Common myeloid progenitor, CD34-positive (primary cell): ENCODE measurements around the gene KIF4B.
"Not testable (repeated sequence)": the region's sequence is repeated elsewhere in the genome, so short reads cannot be mapped to it uniquely, and the experiment has no call there.

Experiments used
- CTCF ChIA-PET: fragments of 350-600 bp; sonication (Branson Sonifier 250); formaldehyde crosslinking; loops from one replicate; lab custom pipeline; 2021; ENCODE audit warnings: antibody characterized with exemption; lab: Charles Lee
- POLR2A ChIA-PET: fragments of 350-600 bp; sonication (Branson Sonifier 250); formaldehyde crosslinking; loops from one replicate; lab custom pipeline; 2021; ENCODE audit warnings: antibody characterized with exemption; lab: Charles Lee
- DNase-seq, 3 donors: peaks; one replicate each; pipeline versions ENCODE4 v3.0.0 to v3.0.0-alpha.2; 2013
- H3K27ac ChIP-seq, 2 experiments: 1 replicate in 1 of 2; 2 replicates in 1 of 2; pipeline ENCODE4 v1.7.0; 2013; ENCODE audit warnings: inconsistent platforms in 2 of 2, low read length in 2 of 2, mild to moderate bottlenecking in 2 of 2, low read depth in 1 of 2, moderate library complexity in 1 of 2; ENCODE audit not compliant: severe bottlenecking in 2 of 2, insufficient read depth in 1 of 2, poor library complexity in 1 of 2
- H3K27me3 ChIP-seq, 5 experiments: replicated peaks in 2 of 5; 1 replicate in 3 of 5; 2 replicates in 2 of 5; pipeline versions ENCODE4 v1.6.1 to v1.7.0; 2013; ENCODE audit warnings: low read length in 4 of 5, mild to moderate bottlenecking in 2 of 5, moderate library complexity in 2 of 5, inconsistent platforms in 1 of 5; ENCODE audit not compliant: insufficient read depth in 5 of 5, control insufficient read depth in 4 of 5
- H3K36me3 ChIP-seq, 4 experiments: 1 replicate in 2 of 4; 2 replicates in 2 of 4; pipeline versions ENCODE4 v1.6.1 to v1.7.0; 2013; ENCODE audit warnings: low read length in 3 of 4, control low read depth in 1 of 4, mild to moderate bottlenecking in 1 of 4; ENCODE audit not compliant: control insufficient read depth in 4 of 4, insufficient read depth in 4 of 4
- H3K4me1 ChIP-seq, 4 experiments: 1 replicate in 3 of 4; 2 replicates in 1 of 4; pipeline versions ENCODE4 v1.6.1 to v1.7.1; 2013; ENCODE audit warnings: low read length in 3 of 4, mild to moderate bottlenecking in 3 of 4, control low read depth in 1 of 4, inconsistent platforms in 1 of 4, moderate library complexity in 1 of 4; ENCODE audit not compliant: control insufficient read depth in 4 of 4, insufficient read depth in 4 of 4; ENCODE audit errors: control extremely low read depth in 1 of 4
- H3K4me3 ChIP-seq, 7 experiments: 1 replicate in 4 of 7; 2 replicates in 3 of 7; pipeline versions ENCODE4 v1.5.1 to v1.7.0; 2013; ENCODE audit warnings: mild to moderate bottlenecking in 7 of 7, low read length in 6 of 7, moderate library complexity in 6 of 7, inconsistent platforms in 2 of 7, low read depth in 2 of 7, control low read depth in 1 of 7; ENCODE audit not compliant: insufficient read depth in 4 of 7, control insufficient read depth in 1 of 7; ENCODE audit errors: extremely low read depth in 1 of 7
- H3K9me3 ChIP-seq, 5 experiments: 1 replicate in 4 of 5; 2 replicates in 1 of 5; pipeline versions ENCODE4 v1.6.1 to v1.7.1; 2013; ENCODE audit warnings: low read length in 4 of 5, mild to moderate bottlenecking in 2 of 5, inconsistent platforms in 1 of 5, low read depth in 1 of 5, moderate library complexity in 1 of 5; ENCODE audit not compliant: control insufficient read depth in 4 of 5, insufficient read depth in 2 of 5; ENCODE audit errors: control extremely low read depth in 1 of 5
- WGBS: methylation state at CpG from one replicate; pipeline ENCODE4 v1.1.5; 2013; ENCODE audit not compliant: insufficient coverage; 5-methylcytosine and 5-hydroxymethylcytosine counted together

The KIF4B gene

DNA sequence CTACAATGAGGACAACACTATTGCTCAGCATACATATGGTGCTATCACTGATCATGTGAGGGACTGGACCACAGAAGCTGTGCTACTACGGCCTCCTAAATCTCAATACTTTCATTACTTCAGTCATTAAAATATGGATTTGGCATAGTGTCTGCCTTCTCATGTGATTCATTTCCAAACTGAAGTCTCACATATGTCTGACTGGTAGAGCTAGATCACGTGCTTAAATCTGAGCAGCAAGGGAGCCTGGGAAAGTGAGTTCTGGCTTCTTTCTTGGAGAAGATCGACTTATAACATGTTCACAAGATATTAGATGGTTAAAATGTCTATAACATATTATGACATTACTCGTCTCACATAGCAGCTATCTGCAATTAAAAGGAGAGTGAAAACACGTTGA, 8.3 kb downstream of the KIF4B start:
- H3K27me3 ChIP-seq = peaks cover 0 to 3% (median 0%) of the 10 kb centered on the region in 5 experiments
- CTCF ChIA-PET = interaction anchor here (1.7 kb wide), 1 partner anchor 49 kb away, joined by 4 read pairs; no protein-coding TSS in a partner anchor

DNA sequence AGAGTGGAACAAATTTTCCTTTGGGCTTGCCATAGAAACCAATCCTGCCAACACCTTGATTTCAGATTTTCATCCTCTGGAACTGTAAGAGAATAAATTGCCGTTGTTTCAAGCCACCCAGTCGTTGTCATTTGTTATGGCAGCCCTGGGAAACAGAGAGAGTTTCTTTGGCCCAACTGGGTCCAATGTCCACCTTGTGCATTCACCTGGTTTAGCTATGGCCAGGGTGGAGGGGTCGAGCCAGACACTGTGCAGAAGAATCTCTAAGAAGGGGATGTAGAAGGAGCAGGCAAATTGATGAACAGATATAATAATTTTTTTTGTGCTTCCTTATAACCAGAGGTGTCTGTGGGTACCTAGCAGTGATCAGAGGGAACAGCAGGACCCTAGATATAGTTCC, 9.8 kb downstream of the KIF4B start:
- H3K9me3 ChIP-seq = peaks cover 0 to 8% (median 0%) of the 10 kb centered on the region in 5 experiments
- no peak overlapping the region for H3K27ac ChIP-seq
- no peaks in the 10 kb centered on the region for H3K4me1 ChIP-seq
- no peaks in the 10 kb centered on the region for H3K36me3 ChIP-seq
- H3K4me3 ChIP-seq = no peak overlapping the region
- no peak for DNase-seq
- peaks cover 0 to 3% (median 0%) of the 10 kb centered on the region in 5 experiments for H3K27me3 ChIP-seq
- WGBS = 100% methylated on average over 2 of the region's 3 CpGs
- POLR2A ChIA-PET = no interaction called here
- CTCF ChIA-PET = no interaction called here

More for the DNA sequence above, 8.3 kb downstream of the KIF4B start:
- Histone ChIP-seq H3K36me3 (no peaks in the 10 kb centered on the region), H3K4me3 (no peak overlapping the region), H3K9me3 (peaks cover 0 to 1% (median 0%) of the 10 kb centered on the region in 5 experiments), H3K4me1 (no peaks in the 10 kb centered on the region), H3K27ac (no peak overlapping the region)
- POLR2A ChIA-PET = no interaction called here
- WGBS = 89% methylated on average over 1 of the region's 5 CpGs
- no peak for DNase-seq

DNA sequence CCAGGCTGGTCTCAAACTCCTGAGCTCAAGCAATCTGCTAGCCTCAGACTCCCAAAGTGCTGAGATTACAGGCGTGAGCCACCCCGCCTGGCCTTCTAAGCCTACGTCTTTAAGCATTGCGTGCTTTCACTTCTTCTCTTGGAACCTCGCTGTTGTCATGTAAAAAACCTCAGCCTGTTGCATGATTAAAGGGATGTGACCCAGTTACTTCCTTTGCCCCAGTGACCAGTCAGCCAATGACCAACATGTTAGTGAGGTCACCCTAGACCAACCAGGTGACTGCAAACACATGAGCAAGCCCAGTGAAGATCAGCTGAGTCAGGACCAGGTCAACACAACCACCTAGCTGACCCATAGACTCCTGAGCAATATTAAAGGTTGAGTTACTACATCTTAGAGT, 10.5 kb downstream of the KIF4B start:
- no peak overlapping the region for H3K27ac ChIP-seq
- no peak overlapping the region for H3K4me3 ChIP-seq
- no peaks in the 10 kb centered on the region for H3K36me3 ChIP-seq
- peaks cover 0 to 15% (median 0%) of the 10 kb centered on the region in 5 experiments for H3K9me3 ChIP-seq
- peaks cover 0 to 3% (median 0%) of the 10 kb centered on the region in 5 experiments for H3K27me3 ChIP-seq
- ChIA-PET CTCF (no interaction called here), POLR2A (no interaction called here)
- DNase-seq = no peak
- no peaks in the 10 kb centered on the region for H3K4me1 ChIP-seq
- WGBS = 99% methylated on average over 5 of the region's 5 CpGs

DNA sequence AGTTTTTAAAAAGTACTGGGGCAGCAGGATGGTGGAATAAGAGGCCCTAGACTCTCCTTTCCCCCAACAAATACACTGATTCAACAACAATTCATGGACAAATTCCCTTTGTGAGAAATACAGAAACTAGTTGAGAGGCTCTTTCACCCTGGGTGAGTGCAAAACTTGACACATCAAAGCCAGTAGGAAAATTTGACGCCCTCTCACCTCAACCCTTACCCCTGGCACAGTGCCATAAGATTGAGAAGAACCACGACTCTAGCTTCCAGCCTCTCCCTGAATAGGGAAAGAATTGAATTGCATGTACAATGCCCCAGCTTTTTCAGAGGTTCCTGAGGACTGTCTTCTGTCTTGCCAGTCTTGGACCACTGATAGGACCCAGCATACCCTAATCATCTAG, 12.3 kb downstream of the KIF4B start:
- WGBS = 100% methylated on average over 1 of the region's 2 CpGs
- CTCF ChIA-PET = no interaction called here
- POLR2A ChIA-PET = no interaction called here
- Histone ChIP-seq H3K27ac (no peak overlapping the region), H3K4me1 (no peaks in the 10 kb centered on the region), H3K27me3 (peaks cover 0 to 3% (median 0%) of the 10 kb centered on the region in 5 experiments), H3K36me3 (no peaks in the 10 kb centered on the region), H3K9me3 (peaks cover 0 to 18% (median 0%) of the 10 kb centered on the region in 5 experiments), H3K4me3 (no peak overlapping the region)
- no peak for DNase-seq

DNA sequence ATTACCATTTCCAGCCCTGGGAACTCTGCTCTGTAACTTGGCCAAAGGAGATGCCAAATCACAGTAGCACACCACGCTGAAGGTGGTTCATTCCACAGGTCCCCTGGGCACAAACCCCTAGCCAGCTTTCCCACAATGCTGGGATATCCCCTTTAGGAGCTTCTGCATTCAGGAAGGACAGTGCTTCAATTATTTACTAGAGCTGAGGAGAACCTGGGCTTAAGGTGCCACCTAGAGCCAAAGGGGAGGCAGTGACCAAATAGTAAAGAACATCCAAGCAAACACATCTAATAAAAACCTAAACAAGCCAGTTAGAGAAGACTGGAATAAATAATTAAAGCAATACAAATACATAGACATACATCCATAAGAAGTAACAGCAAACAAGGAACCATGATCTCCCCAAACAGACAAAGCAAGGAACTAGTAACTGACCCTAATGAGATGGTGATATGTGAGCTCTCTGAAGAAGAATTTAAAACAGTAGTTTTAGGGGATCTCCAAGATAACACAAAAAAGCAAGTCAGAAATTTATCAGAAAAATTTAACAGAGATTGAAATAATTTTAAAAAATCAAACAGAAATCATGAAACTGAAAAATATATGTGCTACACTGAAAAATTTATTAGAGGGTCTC, 14.6 kb downstream of the KIF4B start:
- ChIA-PET POLR2A (no interaction called here), CTCF (interaction anchor here (0.8 to 2.8 kb wide), 3 partner anchors 24 to 55 kb away, joined by 3 to 8 read pairs (median 3); no protein-coding TSS in a partner anchor)
- H3K4me1 ChIP-seq = no peaks in the 10 kb centered on the region
- no peaks in the 10 kb centered on the region for H3K36me3 ChIP-seq
- no peaks in the 10 kb centered on the region for H3K27me3 ChIP-seq
- H3K9me3 ChIP-seq = peaks cover 0 to 18% (median 0%) of the 10 kb centered on the region in 5 experiments
- DNase-seq = no peak
- 43% methylated on average over 1 of the region's 1 CpG for WGBS
- H3K4me3 ChIP-seq = no peak overlapping the region
- H3K27ac ChIP-seq = no peak overlapping the region

DNA sequence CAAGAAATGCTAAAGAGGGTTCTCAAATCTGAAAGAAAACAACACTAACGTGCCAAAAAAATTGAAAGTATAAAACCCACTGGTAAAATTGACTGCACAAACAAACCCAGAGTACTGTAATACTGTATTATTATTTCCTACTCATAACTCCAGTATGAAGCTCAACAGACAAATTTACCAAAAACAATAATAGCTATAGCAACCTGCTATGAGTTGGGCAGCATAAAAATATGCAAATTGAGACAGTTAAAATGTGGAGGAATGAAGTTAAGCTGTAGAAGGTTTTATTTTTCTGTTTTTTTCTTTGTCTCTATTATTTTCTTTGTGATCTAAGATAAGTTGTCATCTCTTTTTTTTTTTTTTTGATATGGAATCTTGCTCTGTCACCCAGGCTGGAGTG, 15.7 kb downstream of the KIF4B start:
- ChIA-PET POLR2A (no interaction called here), CTCF (interaction anchor here (1.1 to 2.8 kb wide), 2 partner anchors 25 to 56 kb away, joined by 3 to 8 read pairs; no protein-coding TSS in a partner anchor)
- no peak overlapping the region for H3K4me3 ChIP-seq
- no CpG with 5 or more reads among the region's 1 CpG for WGBS
- H3K4me1 ChIP-seq = no peaks in the 10 kb centered on the region
- peaks cover 0 to 18% (median 0%) of the 10 kb centered on the region in 5 experiments for H3K9me3 ChIP-seq
- no peak for DNase-seq
- H3K36me3 ChIP-seq = no peaks in the 10 kb centered on the region
- H3K27me3 ChIP-seq = no peaks in the 10 kb centered on the region
- no peak overlapping the region for H3K27ac ChIP-seq

DNA sequence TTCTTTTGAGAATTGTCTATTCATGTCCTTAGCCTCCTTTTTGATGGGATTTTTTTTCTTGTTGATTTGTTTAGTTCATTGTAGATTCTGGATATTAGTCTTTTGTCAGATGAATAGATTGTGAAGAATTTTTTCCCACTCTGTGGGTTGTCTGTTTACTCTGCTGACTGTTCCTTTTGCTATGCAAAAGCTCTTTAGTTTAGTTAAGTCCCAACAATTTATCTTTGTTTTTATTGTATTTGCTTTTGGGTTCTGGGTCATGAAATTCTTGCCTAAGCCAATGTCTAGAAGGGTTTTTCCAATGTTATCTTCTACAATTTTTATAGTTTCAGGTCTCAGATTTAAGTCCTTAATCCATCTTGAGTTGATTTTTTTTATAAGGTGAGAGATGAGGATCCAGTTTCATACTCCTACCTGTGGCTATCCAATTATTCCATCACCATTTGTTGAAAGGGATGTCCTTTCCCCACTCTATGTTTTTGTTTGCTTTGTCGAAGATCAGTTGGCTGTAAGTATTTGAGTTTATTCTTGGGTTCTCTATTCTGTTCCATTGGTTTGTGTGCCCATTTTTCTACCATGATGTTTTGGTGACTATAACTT, 20.7 kb downstream of the KIF4B start:
- POLR2A ChIA-PET, H3K4me3 ChIP-seq, CTCF ChIA-PET, DNase-seq, H3K9me3 ChIP-seq, H3K4me1 ChIP-seq, H3K27ac ChIP-seq, H3K36me3 ChIP-seq, H3K27me3 ChIP-seq: not testable (repeated sequence)
- WGBS = no CpG with 5 or more reads among the region's 1 CpG
